Glutamatergic neuron (in vitro differentiated cells): ENCODE measurements around the gene OR10A2. TPM values are rescaled to one million over a fixed set of nuclear protein-coding genes. Genes with fewer than 3 reads are reported as not detected.
"Not testable (repeated sequence)": the region's sequence is repeated elsewhere in the genome, so short reads cannot be mapped to it uniquely, and the experiment has no call there.

ENCODE experiments used
- DNase-seq: peaks from one replicate; pipeline ENCODE4 v3.0.0; 2022
- H3K27ac Mint-ChIP-seq: one replicate; pipeline ENCODE4 v1.8.0; 2020; ENCODE audit warnings: mild to moderate bottlenecking, mixed read lengths, inconsistent platforms; ENCODE audit not compliant: unreplicated experiment
- H3K27me3 Mint-ChIP-seq: one replicate; pipeline ENCODE4 v1.8.0; 2020; ENCODE audit warnings: mild to moderate bottlenecking, moderate library complexity, mixed read lengths, inconsistent platforms; ENCODE audit not compliant: unreplicated experiment
- H3K36me3 Mint-ChIP-seq: one replicate; pipeline ENCODE4 v1.8.0; 2020; ENCODE audit warnings: mild to moderate bottlenecking, mixed read lengths, inconsistent platforms; ENCODE audit not compliant: unreplicated experiment
- H3K4me1 Mint-ChIP-seq: one replicate; pipeline ENCODE4 v1.8.0; 2020; ENCODE audit warnings: mild to moderate bottlenecking, low read depth, mixed read lengths, inconsistent platforms; ENCODE audit not compliant: unreplicated experiment
- H3K4me3 Mint-ChIP-seq: one replicate; pipeline ENCODE4 v1.8.0; 2020; ENCODE audit warnings: mild to moderate bottlenecking, mixed read lengths, inconsistent platforms; ENCODE audit not compliant: unreplicated experiment
- H3K9me3 Mint-ChIP-seq: one replicate; pipeline ENCODE4 v1.8.0; 2020; ENCODE audit warnings: mild to moderate bottlenecking, moderate library complexity, mixed read lengths, inconsistent platforms; ENCODE audit not compliant: unreplicated experiment
- total RNA-seq: library from RNA; stranded (reverse); fragmentation: NEBNext Ultra II Directional; extraction: Animal tissue kit (Norgen Biotek cat#: 25700); gene quantifications from one replicate; pipeline ENCODE4 v1.2.1, GENCODE V29; 2021; ENCODE audit not compliant: unreplicated experiment
- TF ChIP-seq, protein P1 (sequence below): fragments of 200-600 bp; sonication (generic); IDR thresholded peaks from one replicate; pipeline ENCODE4 v1.5.0; 2021; ENCODE audit not compliant: partially characterized antibody, unreplicated experiment

OR10A2 gene
- total RNA-seq, 1 donor from 2014 or later = not detected

DNA sequence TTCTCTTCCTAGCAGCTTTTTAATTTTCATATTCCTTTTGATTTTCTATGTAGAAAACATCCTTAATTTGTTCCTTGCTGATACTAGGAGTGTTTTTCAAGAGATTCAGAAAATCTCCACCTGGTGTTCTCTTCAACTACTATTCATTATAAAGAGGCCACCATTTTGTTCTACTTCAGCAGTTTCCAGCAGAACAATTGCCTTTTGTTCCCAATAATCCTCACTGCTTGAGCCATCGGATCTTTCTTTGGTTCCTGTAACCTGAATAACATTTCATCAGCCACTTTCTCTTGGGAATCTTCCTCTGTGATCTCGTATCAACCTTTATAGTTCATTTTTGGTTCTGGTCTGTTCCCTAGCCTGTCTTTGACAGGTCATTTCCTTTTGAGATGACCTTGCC, 19.2 kb upstream of the OR10A2 start:
- Mint-ChIP-seq H3K27ac (no peak overlapping the region), H3K4me3 (no peak overlapping the region), H3K4me1 (no peaks in the 10 kb centered on the region), H3K36me3 (peaks cover 5% of the 10 kb centered on the region), H3K27me3 (no peaks in the 10 kb centered on the region), H3K9me3 (peaks cover 1% of the 10 kb centered on the region)
- TF ChIP-seq, protein P1, sequence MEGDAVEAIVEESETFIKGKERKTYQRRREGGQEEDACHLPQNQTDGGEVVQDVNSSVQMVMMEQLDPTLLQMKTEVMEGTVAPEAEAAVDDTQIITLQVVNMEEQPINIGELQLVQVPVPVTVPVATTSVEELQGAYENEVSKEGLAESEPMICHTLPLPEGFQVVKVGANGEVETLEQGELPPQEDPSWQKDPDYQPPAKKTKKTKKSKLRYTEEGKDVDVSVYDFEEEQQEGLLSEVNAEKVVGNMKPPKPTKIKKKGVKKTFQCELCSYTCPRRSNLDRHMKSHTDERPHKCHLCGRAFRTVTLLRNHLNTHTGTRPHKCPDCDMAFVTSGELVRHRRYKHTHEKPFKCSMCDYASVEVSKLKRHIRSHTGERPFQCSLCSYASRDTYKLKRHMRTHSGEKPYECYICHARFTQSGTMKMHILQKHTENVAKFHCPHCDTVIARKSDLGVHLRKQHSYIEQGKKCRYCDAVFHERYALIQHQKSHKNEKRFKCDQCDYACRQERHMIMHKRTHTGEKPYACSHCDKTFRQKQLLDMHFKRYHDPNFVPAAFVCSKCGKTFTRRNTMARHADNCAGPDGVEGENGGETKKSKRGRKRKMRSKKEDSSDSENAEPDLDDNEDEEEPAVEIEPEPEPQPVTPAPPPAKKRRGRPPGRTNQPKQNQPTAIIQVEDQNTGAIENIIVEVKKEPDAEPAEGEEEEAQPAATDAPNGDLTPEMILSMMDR = no peak
- DNase-seq = no peak

DNA sequence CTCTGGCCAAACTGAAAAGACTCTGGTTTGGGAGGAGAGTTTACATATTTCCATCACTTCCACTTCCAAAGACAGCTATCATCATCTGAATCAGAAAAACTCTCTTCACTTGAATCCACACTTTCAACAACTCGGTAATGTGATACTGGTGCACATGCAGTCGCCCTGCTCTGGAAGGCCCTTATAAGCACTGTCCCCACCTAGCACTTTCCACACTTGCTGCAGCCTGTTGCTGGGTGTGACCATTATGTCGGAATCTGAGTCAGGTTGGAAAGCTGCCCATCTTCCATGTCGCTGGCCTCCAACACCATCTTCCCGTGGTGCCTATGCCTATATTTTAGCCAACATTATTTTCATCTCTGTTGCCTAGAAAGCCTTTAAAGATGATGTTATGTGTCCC, 18.5 kb upstream of the OR10A2 start:
- Mint-ChIP-seq H3K36me3 (peaks cover 5% of the 10 kb centered on the region), H3K27me3 (no peaks in the 10 kb centered on the region), H3K9me3 (peaks cover 1% of the 10 kb centered on the region), H3K4me3 (no peak overlapping the region), H3K4me1 (no peaks in the 10 kb centered on the region), H3K27ac (no peak overlapping the region)
- TF ChIP-seq, protein P1 = no peak
- DNase-seq = no peak

DNA sequence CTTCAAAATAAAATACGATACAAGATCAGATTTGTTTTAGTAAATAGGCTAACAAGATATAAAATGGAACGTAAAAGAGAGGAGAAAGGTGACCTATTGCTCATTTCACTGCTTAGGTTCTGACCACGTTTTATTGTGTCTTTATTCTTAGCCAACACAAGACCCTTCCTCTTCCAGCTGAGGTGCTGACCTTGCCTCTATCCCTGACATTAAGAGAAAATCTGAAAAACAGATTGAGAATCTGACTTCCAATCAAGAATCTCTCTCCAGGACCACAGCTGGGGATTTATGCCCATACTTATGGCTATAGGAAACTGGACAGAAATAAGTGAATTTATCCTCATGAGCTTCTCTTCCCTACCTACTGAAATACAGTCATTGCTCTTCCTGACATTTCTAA, 17.5 kb upstream of the OR10A2 start, which contains the start of gene OR10A5:
Gene OR10A5 (plus strand): TSS at position 301 of the 400 bp plus-strand sequence. CDS start 0 bp downstream, at position 301.
- no peak for DNase-seq
- Mint-ChIP-seq H3K9me3 (peaks cover 1% of the 10 kb centered on the region), H3K36me3 (peaks cover 5% of the 10 kb centered on the region), H3K27ac (no peak within 1 kb of the TSS), H3K4me3 (no peak within 1 kb of the TSS), H3K27me3 (no peaks in the 10 kb centered on the region), H3K4me1 (no peaks in the 10 kb centered on the region)
- TF ChIP-seq, protein P1 = no peak

DNA sequence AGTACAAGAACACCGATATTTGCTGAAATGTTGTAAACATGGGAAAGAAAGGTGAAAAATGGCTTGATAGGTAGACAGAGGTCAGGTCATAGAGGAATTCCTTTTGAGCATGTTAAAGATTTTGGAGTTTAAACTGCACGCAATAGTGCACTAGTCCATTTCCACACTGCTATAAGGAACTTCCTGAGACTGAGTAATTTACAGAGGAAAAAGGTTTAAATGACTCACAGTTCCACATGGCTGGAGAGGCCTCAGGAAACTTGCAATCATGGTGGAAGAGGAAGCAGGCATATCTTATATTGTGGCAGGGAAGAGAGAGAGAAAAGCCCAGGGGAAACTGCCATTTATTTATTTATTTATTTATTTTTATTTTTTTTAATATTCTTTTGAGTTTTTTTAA, 12.3 kb upstream of the OR10A2 start:
- H3K27me3 Mint-ChIP-seq = no peaks in the 10 kb centered on the region
- peaks cover 1% of the 10 kb centered on the region for H3K9me3 Mint-ChIP-seq
- H3K4me1 Mint-ChIP-seq = no peaks in the 10 kb centered on the region
- no peak overlapping the region for H3K27ac Mint-ChIP-seq
- H3K36me3 Mint-ChIP-seq = peaks cover 12% of the 10 kb centered on the region
- H3K4me3 Mint-ChIP-seq = no peak overlapping the region
- no peak for DNase-seq
- TF ChIP-seq, protein P1 = no peak

DNA sequence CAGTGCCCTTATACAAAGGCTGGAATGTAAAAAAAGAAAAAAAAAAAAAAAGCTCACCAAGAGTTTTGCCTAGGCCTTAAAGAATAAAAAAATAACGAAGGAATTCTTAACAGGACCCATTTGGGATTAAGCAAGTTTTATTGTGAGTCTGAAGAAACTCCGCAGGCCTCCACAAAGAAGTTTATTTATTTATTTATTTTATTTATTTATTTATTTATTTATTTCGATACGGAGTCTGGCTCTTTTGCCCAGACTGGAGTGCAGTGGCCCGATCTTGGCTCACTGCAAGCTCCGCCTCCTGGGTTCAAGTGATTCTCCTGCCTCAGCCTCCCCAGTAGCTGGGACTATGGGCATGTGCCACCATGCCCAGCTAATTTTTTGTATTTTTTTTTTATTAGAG, 8.1 kb upstream of the OR10A2 start:
- not testable (repeated sequence) for H3K9me3 Mint-ChIP-seq, H3K27me3 Mint-ChIP-seq, DNase-seq, H3K4me1 Mint-ChIP-seq, H3K36me3 Mint-ChIP-seq, H3K4me3 Mint-ChIP-seq, H3K27ac Mint-ChIP-seq
